ENCODE results near the gene ZWINT. TPM values are rescaled to one million over a fixed set of nuclear protein-coding genes. Genes with fewer than 3 reads are reported as not detected.

Gene ZWINT
- polyA plus RNA-seq, 1 experiment = 15.0 TPM

DNA sequence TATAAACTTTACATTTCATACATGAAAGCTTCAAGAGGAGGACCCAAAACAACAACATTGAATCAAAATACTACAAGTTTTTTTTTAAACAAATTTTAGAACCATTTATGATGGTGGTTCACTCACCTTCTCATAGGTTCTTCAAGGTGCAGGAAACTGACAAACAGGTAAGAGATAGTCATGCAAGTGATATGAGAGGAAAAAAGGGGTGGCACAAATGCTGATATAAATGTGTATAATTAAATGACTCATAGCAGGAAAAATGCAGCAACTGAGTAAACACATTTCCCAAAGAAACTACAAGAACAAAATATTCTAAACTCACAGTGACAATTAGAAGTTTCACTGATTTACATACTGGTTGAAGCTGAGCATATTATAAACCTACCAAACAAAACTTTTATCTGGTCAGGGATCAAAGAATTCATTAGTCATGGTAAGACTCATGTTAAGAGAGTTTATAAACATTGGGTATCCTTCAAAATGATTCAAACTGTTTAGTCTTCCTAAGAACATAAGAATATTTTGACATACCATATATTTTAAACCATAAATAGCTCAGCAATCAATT lies 14.1 kb downstream of the ZWINT start:
- ChIA-PET CTCF (no interaction called here), POLR2A (no interaction called here)
- Histone ChIP-seq H3K27me3 (ENCODE audit: control insufficient read depth, insufficient read depth, low read length) (no peaks in the 10 kb centered on the region), H3K27ac (ENCODE audit: low read depth, low read length) (no peak overlapping the region), H3K4me3 (ENCODE audit: low read depth, low read length) (no peak overlapping the region), H3K9me3 (ENCODE audit: control insufficient read depth, insufficient read depth, low read length) (no peaks in the 10 kb centered on the region)
- no peak for DNase-seq (ENCODE audit: low read depth, low spot score)
- TF ChIP-seq, protein P1, sequence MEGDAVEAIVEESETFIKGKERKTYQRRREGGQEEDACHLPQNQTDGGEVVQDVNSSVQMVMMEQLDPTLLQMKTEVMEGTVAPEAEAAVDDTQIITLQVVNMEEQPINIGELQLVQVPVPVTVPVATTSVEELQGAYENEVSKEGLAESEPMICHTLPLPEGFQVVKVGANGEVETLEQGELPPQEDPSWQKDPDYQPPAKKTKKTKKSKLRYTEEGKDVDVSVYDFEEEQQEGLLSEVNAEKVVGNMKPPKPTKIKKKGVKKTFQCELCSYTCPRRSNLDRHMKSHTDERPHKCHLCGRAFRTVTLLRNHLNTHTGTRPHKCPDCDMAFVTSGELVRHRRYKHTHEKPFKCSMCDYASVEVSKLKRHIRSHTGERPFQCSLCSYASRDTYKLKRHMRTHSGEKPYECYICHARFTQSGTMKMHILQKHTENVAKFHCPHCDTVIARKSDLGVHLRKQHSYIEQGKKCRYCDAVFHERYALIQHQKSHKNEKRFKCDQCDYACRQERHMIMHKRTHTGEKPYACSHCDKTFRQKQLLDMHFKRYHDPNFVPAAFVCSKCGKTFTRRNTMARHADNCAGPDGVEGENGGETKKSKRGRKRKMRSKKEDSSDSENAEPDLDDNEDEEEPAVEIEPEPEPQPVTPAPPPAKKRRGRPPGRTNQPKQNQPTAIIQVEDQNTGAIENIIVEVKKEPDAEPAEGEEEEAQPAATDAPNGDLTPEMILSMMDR (IDR thresholded peaks at IDR 0.05; ENCODE audit: low read depth, low read length) = no peak

DNA sequence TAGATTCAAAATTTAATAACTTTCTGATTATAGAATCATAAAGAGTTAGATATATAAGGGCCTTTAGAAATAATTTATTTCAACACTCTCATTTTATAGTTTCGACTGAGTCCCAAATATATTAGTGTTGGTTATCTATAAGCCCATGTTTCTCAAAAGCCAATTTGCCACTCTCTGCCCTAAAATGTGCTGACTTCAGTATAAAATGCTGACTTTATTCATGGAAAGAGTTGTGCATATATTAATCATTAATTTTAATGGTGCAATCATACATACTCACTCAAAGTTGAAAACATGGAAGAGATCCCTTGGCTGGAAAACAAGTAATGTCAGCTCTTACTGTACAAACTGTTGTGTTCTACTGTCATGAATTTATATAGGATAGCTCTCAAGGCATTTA lies 19.4 kb downstream of the ZWINT start:
- Histone ChIP-seq H3K27me3 (ENCODE audit: control insufficient read depth, insufficient read depth, low read length) (no peaks in the 10 kb centered on the region), H3K4me3 (ENCODE audit: low read depth, low read length) (no peak overlapping the region), H3K27ac (ENCODE audit: low read depth, low read length) (no peak overlapping the region), H3K9me3 (ENCODE audit: control insufficient read depth, insufficient read depth, low read length) (no peaks in the 10 kb centered on the region)
- DNase-seq (ENCODE audit: low read depth, low spot score) = no peak
- TF ChIP-seq, protein P1 (IDR thresholded peaks at IDR 0.05; ENCODE audit: low read depth, low read length) = no peak
- POLR2A ChIA-PET = no interaction called here
- CTCF ChIA-PET = no interaction called here

GRCh38 chr10:56329961-56330360 lies 31.1 kb downstream of the ZWINT start:
- no peak for DNase-seq (ENCODE audit: low read depth, low spot score)
- CTCF ChIA-PET = no interaction called here
- POLR2A ChIA-PET = no interaction called here

GRCh38 chr10:56327118-56327517 lies 33.9 kb downstream of the ZWINT start:
- CTCF ChIA-PET = no interaction called here
- Histone ChIP-seq H3K9me3 (ENCODE audit: control insufficient read depth, insufficient read depth, low read length) (no peaks in the 10 kb centered on the region), H3K27ac (ENCODE audit: low read depth, low read length) (no peak overlapping the region), H3K4me3 (ENCODE audit: low read depth, low read length) (no peak overlapping the region), H3K27me3 (ENCODE audit: control insufficient read depth, insufficient read depth, low read length) (no peaks in the 10 kb centered on the region)
- no peak for DNase-seq (ENCODE audit: low read depth, low spot score)
- TF ChIP-seq, protein P1 (IDR thresholded peaks at IDR 0.05; ENCODE audit: low read depth, low read length) = no peak
- POLR2A ChIA-PET = no interaction called here

More at GRCh38 chr10:56329961-56330360, 31.1 kb downstream of the ZWINT start:
- Histone ChIP-seq H3K4me3 (ENCODE audit: low read depth, low read length) (no peak overlapping the region), H3K9me3 (ENCODE audit: control insufficient read depth, insufficient read depth, low read length) (no peaks in the 10 kb centered on the region), H3K27ac (ENCODE audit: low read depth, low read length) (no peak overlapping the region), H3K27me3 (ENCODE audit: control insufficient read depth, insufficient read depth, low read length) (no peaks in the 10 kb centered on the region)
- TF ChIP-seq, protein P1 (IDR thresholded peaks at IDR 0.05; ENCODE audit: low read depth, low read length) = no peak

- Histone ChIP-seq H3K4me3 (ENCODE audit: low read depth, low read length) (no peak overlapping the region), H3K9me3 (ENCODE audit: control insufficient read depth, insufficient read depth, low read length) (0 out of 2 replicates have a peak, but pooled peaks cover 4% of the 10 kb centered on the region), H3K27ac (ENCODE audit: low read depth, low read length) (no peak overlapping the region), H3K27me3 (ENCODE audit: control insufficient read depth, insufficient read depth, low read length) (no peaks in the 10 kb centered on the region)
- POLR2A ChIA-PET = no interaction called here
- TF ChIP-seq, protein P1 (IDR thresholded peaks at IDR 0.05; ENCODE audit: low read depth, low read length) = no peak
- CTCF ChIA-PET = interaction anchor here (0.5 kb wide), 1 partner anchor 139 kb away, joined by 3 read pairs; no protein-coding TSS in a partner anchor
- peak; percentile 8 for DNase-seq (ENCODE audit: low read depth, low spot score)
Observed at GRCh38 chr10:56319386-56319785, 41.7 kb downstream of the ZWINT start.
